Spleen (tissue), 11 donors: ENCODE data around the gene AKR7A3. TPM values are rescaled to one million over a fixed set of nuclear protein-coding genes. Genes with fewer than 3 reads are reported as not detected.

Experiments
- DNase-seq: peaks from one replicate; pipeline ENCODE4 v3.0.0-alpha.2; 2020
- H3K27ac ChIP-seq, 8 donors: fragments of 200-600 bp; sonication (generic) in 7 of 8; 1 replicate in 4 of 8; 2 replicates in 4 of 8; pipeline versions ENCODE4 v1.5.0 to v1.8.0; 2016 to 2021; ENCODE audit warnings: inconsistent platforms in 4 of 8, mild to moderate bottlenecking in 4 of 8, moderate library complexity in 1 of 8
- H3K27me3 ChIP-seq, 7 donors: fragments of 200-600 bp; sonication (generic) in 6 of 7; replicated peaks in 1 of 7; 1 replicate in 4 of 7; 2 replicates in 3 of 7; pipeline versions ENCODE4 v1.5.0 to v1.8.0; 2016 to 2021; ENCODE audit warnings: inconsistent platforms in 3 of 7, mild to moderate bottlenecking in 1 of 7
- H3K36me3 ChIP-seq, 6 donors: fragments of 200-600 bp; sonication (generic) in 5 of 6; 1 replicate in 4 of 6; 2 replicates in 2 of 6; pipeline versions ENCODE4 v1.5.0 to v1.8.0; 2016 to 2021; ENCODE audit warnings: inconsistent platforms in 2 of 6
- H3K4me1 ChIP-seq, 6 donors: fragments of 200-600 bp; sonication (generic) in 5 of 6; 1 replicate in 3 of 6; 2 replicates in 3 of 6; pipeline versions ENCODE4 v1.5.0 to v1.8.0; 2016 to 2021; ENCODE audit warnings: inconsistent platforms in 3 of 6
- H3K4me3 ChIP-seq, 8 donors: fragments of 200-600 bp; sonication (generic) in 7 of 8; 1 replicate in 4 of 8; 2 replicates in 4 of 8; pipeline versions ENCODE4 v1.5.0 to v1.8.0; 2016 to 2021; ENCODE audit warnings: inconsistent platforms in 4 of 8, mild to moderate bottlenecking in 4 of 8, moderate library complexity in 2 of 8
- H3K9me3 ChIP-seq, 8 donors: fragments of 200-600 bp; sonication (generic) in 7 of 8; 1 replicate in 4 of 8; 2 replicates in 4 of 8; pipeline versions ENCODE4 v1.5.0 to v1.8.0; 2016 to 2021; ENCODE audit warnings: inconsistent platforms in 4 of 8
- POLR2A ChIP-seq, 3 donors: fragments of 450-650 bp; IDR thresholded peaks; one replicate each; pipeline ENCODE4 v1.5.1; 2017; ENCODE audit warnings: antibody characterized with exemption in 3 of 3, mild to moderate bottlenecking in 1 of 3
- POLR2AphosphoS5 ChIP-seq, 3 donors: sonication (generic); formaldehyde crosslinking; IDR thresholded peaks; one replicate each; pipeline ENCODE4 v1.5.1; 2017; ENCODE audit warnings: antibody characterized with exemption in 3 of 3
- WGBS, 5 donors: extraction: QIAGEN DNeasy Blood & Tissue Kit in 3 of 5; methylation state at CpG; one replicate each; pipeline versions ENCODE4 v1.1.5 to v1.1.7; 2013 to 2018; 5-methylcytosine and 5-hydroxymethylcytosine counted together
- intact Hi-C: fragments of 100-400 bp; cut with DNase I; formaldehyde crosslinking; loops from one replicate; pipeline ENCODE4 v1.15.0; 2023; ENCODE audit warnings: low total_unique reads
- polyA plus RNA-seq, 3 donors: library from polyadenylated mRNA; stranded (reverse); fragments of 200-250 nt; gene quantifications; one replicate each; pipeline ENCODE4 v1.2.1, GENCODE V29; 2013
- total RNA-seq, 7 donors: library from RNA; depleted of rRNA in 3 of 7; stranded (reverse); fragments of >200 nt in 3 of 7; fragmentation: NEBNext Ultra II Directional in 4 of 7; extraction: Animal tissue kit (Norgen Biotek cat#: 25700) in 4 of 7; gene quantifications; one replicate each; pipeline versions ENCODE4 v1.1.0 to v1.2.1, GENCODE V29; 2016 to 2021
- TF ChIP-seq, protein P1 (sequence below), 11 experiments: fragments of 200-600 bp in 7 of 11; fragments of 450-650 bp in 4 of 11; sonication (generic) in 4 of 11; IDR thresholded peaks in 8 of 11; conservative IDR thresholded peaks in 3 of 11; 1 replicate in 7 of 11; 2 replicates in 4 of 11; pipeline versions ENCODE4 v1.4.0 to v1.8.0; 2016 to 2021; ENCODE audit warnings: antibody characterized with exemption in 11 of 11, inconsistent platforms in 4 of 11, mild to moderate bottlenecking in 1 of 11
- donor health status: healthy with polysubstance abuse.
- donor health status: DM: no; HTN: no; CAD: no; lungs with moderate emphysema.
- donor health status: DM: no; HTN: no; CAD: no.
- donor health status: Bipolar disorder and iron deficiency.
- donor health status: healthy.
- donor health status: DM: no; HTN: no; CAD: no.
- donor health status: DM: yes; HTN: yes; CAD: no.

The AKR7A3 gene
- total and polyA plus RNA-seq, 10 donors: 0.55 to 2.2 (median 1.2) TPM

DNA sequence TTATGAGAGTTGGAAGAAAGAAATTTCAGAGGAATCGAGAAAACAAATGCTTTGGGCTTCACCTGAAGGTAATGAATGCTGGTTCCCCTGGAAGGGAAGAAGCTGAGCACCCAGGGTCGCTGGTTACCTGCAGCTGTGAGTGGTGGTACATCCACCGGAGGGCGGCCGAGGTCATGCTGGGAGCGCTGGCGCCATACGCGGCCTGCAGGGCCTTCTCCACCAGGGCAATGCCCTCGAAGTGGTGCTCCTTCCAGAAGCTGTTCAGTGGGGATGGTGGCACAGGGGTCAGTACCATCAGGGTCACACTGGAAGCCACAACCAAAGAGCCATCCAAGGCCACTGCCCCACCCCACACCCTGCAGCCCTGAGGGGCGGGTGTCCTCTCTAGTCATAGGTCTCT is 20.1 kb downstream of the AKR7A3 start:
- intact Hi-C loops: no loop called here
- Histone ChIP-seq H3K9me3 (no peaks in the 10 kb centered on the region), H3K27me3 (peaks cover 0 to 11% (median 2%) of the 10 kb centered on the region in 7 donors), H3K4me1 (no peaks in the 10 kb centered on the region), H3K4me3 (no peak overlapping the region), H3K27ac (no peak overlapping the region), H3K36me3 (no peaks in the 10 kb centered on the region)
- TF ChIP-seq POLR2A (IDR thresholded peaks at IDR 0.05) (no peak), POLR2AphosphoS5 (IDR thresholded peaks at IDR 0.05) (no peak)
- TF ChIP-seq, protein P1, sequence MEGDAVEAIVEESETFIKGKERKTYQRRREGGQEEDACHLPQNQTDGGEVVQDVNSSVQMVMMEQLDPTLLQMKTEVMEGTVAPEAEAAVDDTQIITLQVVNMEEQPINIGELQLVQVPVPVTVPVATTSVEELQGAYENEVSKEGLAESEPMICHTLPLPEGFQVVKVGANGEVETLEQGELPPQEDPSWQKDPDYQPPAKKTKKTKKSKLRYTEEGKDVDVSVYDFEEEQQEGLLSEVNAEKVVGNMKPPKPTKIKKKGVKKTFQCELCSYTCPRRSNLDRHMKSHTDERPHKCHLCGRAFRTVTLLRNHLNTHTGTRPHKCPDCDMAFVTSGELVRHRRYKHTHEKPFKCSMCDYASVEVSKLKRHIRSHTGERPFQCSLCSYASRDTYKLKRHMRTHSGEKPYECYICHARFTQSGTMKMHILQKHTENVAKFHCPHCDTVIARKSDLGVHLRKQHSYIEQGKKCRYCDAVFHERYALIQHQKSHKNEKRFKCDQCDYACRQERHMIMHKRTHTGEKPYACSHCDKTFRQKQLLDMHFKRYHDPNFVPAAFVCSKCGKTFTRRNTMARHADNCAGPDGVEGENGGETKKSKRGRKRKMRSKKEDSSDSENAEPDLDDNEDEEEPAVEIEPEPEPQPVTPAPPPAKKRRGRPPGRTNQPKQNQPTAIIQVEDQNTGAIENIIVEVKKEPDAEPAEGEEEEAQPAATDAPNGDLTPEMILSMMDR (IDR thresholded peaks at IDR 0.05 in 8 of 11, conservative IDR thresholded peaks at IDR 0.05 in 3 of 11): no peak
- no peak for DNase-seq
- 81 to 85% (median 84%) methylated on average over 10 to 11 of the region's 11 CpGs for WGBS, 5 donors

DNA sequence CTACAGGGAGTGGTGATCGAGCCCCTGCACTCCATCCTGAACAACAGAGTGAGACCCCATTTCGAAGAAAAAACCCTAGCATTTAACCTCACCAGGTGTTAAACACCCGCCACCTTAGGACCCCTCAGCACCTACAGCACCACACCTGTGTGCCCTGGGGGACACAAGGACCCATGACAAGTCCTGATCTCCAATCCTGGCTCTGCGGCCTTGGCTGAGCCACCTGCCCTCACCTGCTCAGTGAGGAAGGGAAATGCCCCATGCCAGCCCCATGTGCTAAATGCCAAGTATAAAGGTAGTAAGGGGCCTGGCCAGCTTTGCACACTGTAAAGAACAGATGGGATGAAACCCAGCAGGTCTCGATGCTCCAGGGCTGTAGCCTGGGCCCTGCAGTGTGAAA is 25.8 kb downstream of the AKR7A3 start:
- no peak for DNase-seq
- WGBS, 5 donors: 87 to 96% (median 92%) methylated on average over 5 of the region's 5 CpGs
- H3K4me1 ChIP-seq: peaks cover 0 to 17% (median 6%) of the 10 kb centered on the region in 6 donors
- H3K4me3 ChIP-seq: no peak overlapping the region
- no peak overlapping the region for H3K27ac ChIP-seq
- H3K27me3 ChIP-seq: no peaks in the 10 kb centered on the region
- intact Hi-C loops: no loop called here
- TF ChIP-seq POLR2A (IDR thresholded peaks at IDR 0.05) (no peak), POLR2AphosphoS5 (IDR thresholded peaks at IDR 0.05) (no peak)
- TF ChIP-seq, protein P1 (IDR thresholded peaks at IDR 0.05 in 8 of 11, conservative IDR thresholded peaks at IDR 0.05 in 3 of 11): no peak
- peaks cover 0 to 33% (median 32%) of the 10 kb centered on the region in 6 donors for H3K36me3 ChIP-seq
- H3K9me3 ChIP-seq: no peaks in the 10 kb centered on the region

DNA sequence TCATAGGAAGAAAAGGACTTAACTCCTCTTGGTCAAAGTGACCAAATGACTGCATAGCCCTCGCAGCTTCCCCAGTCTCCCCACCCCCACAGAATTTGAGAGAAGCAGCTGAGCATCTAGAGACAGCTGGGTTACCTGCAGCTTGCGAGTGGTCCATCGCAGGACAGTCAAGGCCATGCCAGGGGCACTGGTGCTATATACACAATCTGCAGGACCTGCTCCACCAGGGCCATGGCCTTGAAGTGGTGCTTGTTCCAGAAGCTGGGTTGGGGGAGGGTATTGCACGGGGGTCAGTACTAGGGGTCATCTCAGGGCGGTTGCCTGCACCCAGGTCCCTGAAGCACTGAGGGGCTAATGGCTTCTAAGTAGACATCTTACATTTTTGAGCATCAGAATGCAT is 26.5 kb downstream of the AKR7A3 start:
- no peaks in the 10 kb centered on the region for H3K27me3 ChIP-seq
- no peak for DNase-seq
- no peaks in the 10 kb centered on the region for H3K9me3 ChIP-seq
- intact Hi-C loops: no loop called here
- H3K27ac ChIP-seq: no peak overlapping the region
- no peak overlapping the region for H3K4me3 ChIP-seq
- peaks cover 0 to 21% (median 6%) of the 10 kb centered on the region in 6 donors for H3K4me1 ChIP-seq
- H3K36me3 ChIP-seq: peaks cover 0 to 40% (median 39%) of the 10 kb centered on the region in 6 donors
- TF ChIP-seq, protein P1 (IDR thresholded peaks at IDR 0.05 in 8 of 11, conservative IDR thresholded peaks at IDR 0.05 in 3 of 11): no peak
- TF ChIP-seq POLR2AphosphoS5 (IDR thresholded peaks at IDR 0.05) (no peak), POLR2A (IDR thresholded peaks at IDR 0.05) (no peak)
- WGBS, 5 donors: 73 to 94% (median 82%) methylated on average over 5 of the region's 5 CpGs

DNA sequence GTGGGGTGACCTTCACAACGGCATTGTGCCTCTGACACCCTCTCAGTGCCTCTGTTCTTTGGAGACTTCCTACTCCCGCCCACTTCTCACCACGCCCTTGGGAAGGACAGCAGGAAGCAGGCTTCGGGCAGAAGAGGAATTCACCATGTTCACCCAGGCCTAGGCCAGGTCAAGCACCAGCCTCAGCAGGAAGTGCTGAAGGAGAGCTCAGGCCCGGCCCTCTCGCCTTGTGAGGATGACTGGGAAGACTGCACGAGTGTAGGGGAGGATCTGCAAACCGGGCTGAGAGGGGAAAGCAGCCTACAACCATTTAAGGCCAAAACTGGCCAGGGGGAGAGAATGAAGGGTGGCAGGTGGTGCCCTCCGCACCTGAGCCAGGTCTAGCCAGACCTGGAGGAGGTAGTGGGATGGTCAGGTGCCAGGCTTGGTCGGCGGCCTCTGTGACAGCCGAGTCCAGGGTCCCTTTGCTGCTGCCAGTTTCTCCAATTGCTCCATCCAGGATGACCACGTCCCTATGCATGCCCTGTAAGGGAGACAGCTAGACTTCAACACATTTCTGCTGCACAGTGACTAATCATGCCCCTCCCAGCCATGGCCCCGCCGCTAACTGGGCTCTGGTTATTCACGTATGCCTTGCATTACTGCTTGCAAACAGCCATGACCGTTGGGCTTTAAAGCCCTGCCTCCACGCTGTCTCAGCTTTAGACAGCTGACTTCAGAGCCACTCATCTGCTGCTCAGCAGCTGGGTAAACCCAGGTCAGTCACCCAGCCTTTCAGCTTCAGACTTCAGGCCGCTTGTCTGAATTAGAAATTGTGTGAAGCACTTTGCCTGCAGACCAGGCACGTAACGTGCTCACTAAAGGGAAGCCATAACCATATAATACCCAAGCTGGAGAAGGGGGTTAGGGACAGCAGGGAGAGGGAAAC is 28.1 kb downstream of the AKR7A3 start:
- 75 to 80% (median 75%) methylated on average over 19 to 21 of the region's 21 CpGs for WGBS, 5 donors
- no peaks in the 10 kb centered on the region for H3K27me3 ChIP-seq
- H3K9me3 ChIP-seq: no peaks in the 10 kb centered on the region
- H3K4me3 ChIP-seq: no peak overlapping the region
- DNase-seq: no peak
- H3K27ac ChIP-seq: peak overlapping the region in 4 of 8 donors; percentile 26 to 65 (median 36)
- H3K36me3 ChIP-seq: peaks cover 0 to 55% (median 54%) of the 10 kb centered on the region in 6 donors
- H3K4me1 ChIP-seq: peaks cover 0 to 21% (median 6%) of the 10 kb centered on the region in 6 donors
- TF ChIP-seq POLR2A (IDR thresholded peaks at IDR 0.05) (no peak), POLR2AphosphoS5 (IDR thresholded peaks at IDR 0.05) (peak; percentile 23 to 61 (median 29))
- intact Hi-C loops: no loop called here
